ENCODE results near the gene DNAAF5.

- TF ChIP-seq, protein P1, sequence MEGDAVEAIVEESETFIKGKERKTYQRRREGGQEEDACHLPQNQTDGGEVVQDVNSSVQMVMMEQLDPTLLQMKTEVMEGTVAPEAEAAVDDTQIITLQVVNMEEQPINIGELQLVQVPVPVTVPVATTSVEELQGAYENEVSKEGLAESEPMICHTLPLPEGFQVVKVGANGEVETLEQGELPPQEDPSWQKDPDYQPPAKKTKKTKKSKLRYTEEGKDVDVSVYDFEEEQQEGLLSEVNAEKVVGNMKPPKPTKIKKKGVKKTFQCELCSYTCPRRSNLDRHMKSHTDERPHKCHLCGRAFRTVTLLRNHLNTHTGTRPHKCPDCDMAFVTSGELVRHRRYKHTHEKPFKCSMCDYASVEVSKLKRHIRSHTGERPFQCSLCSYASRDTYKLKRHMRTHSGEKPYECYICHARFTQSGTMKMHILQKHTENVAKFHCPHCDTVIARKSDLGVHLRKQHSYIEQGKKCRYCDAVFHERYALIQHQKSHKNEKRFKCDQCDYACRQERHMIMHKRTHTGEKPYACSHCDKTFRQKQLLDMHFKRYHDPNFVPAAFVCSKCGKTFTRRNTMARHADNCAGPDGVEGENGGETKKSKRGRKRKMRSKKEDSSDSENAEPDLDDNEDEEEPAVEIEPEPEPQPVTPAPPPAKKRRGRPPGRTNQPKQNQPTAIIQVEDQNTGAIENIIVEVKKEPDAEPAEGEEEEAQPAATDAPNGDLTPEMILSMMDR (IDR thresholded peaks at IDR 0.05): no peak
- no peak for TF ChIP-seq POLR2A (IDR thresholded peaks at IDR 0.05)
Observed at GRCh38 chr7:802500-803242, 76.2 kb downstream of the DNAAF5 start.

Data from lower leg skin (tissue), 3 donors.